GM21529 (cell line): ENCODE data around the gene SARDH.

Experiments used
- ATAC-seq: cut with Tn5 transposase; IDR thresholded peaks from one replicate; pipeline ENCODE4 v1.9.1; 2021; ENCODE audit not compliant: unreplicated experiment

Gene SARDH

DNA sequence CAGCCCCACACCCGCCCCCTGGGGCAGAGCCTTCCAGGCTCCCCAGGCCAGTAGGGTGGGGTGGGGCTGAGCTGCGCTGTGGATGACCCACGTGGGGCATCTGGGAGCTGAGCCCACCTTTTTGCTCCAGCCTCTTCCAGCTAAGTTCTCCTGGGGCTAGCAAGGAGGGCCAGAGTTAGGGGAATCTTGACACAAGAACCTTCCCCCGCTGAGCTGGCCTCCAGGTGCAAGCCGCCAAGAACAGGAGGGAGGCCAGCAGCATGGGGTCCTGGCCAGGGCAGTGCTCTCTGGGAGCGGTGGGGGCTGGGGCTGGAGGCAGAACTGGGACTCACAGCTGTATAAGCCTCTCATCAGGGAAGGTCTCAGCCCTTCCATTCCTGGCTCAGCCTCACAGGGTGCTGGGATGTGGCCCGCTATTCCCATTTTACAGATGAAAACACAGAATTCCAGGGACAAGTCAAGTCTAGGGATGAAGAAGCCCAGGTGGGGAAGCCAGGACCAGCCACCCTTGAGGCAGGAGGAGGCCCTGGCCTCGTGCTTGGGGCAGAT is 21.5 kb downstream of the SARDH start:
- ATAC-seq, result no peak

DNA sequence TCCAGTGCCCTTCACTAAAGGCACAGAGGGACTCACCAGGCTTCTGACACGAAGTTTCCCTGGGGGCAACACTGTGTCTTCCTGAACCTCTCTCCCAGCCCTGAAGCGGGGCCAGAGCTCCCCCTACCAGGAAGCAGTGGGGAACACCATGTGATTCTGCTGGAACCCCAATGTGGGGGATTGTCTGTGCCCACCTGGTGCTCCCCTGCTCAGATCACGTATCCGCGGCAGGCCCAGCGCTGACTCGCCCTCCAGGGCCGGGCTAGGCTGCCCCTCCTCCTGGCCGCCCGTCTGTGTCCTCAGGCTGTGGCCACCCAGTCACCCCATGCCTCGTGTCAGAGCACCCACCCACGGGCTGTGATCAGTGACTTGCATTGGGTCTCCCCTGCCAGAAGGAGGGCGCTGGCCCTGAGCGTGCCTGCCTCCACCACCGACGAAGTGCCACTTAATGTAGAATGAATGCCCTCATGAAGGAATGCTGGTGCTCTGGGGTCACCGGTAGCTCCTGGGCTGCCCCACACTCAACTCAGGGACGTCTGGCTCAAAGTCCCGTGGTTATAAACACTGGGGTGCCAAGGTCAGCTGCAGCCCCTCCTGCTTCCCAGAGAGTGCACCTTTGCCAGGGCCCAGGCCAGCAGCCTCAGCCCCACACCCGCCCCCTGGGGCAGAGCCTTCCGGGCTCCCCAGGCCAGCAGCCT is 22.1 kb downstream of the SARDH start:
- ATAC-seq, result no peak

DNA sequence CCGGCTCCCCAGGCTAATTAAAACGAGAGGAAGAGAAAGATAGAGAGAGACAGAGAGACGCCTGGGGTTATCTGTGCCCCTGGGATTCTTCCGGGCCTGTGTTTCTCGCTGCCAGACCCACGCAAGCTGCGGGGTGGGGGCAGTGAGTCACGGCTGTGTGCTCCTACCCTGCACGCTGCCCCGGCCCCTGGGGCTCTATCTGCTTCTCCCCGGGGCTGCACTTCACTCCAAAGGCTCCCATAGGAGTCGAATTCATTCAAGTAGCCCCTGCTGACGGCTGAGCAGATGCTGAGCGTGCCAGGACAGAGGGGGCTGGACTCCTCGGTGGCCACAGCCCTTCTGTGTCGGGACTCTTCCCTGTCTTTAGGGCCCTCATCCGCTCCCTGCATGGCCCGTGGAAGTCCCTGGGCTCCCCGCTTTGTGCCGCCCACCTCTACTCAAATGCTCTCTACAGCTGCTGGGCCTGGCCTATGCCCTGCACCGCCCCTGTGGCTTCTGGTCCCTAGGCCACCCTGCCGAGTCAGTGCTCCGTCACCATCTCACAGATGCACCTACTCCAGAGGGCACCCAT is 22.8 kb downstream of the SARDH start:
- ATAC-seq, result no peak

DNA sequence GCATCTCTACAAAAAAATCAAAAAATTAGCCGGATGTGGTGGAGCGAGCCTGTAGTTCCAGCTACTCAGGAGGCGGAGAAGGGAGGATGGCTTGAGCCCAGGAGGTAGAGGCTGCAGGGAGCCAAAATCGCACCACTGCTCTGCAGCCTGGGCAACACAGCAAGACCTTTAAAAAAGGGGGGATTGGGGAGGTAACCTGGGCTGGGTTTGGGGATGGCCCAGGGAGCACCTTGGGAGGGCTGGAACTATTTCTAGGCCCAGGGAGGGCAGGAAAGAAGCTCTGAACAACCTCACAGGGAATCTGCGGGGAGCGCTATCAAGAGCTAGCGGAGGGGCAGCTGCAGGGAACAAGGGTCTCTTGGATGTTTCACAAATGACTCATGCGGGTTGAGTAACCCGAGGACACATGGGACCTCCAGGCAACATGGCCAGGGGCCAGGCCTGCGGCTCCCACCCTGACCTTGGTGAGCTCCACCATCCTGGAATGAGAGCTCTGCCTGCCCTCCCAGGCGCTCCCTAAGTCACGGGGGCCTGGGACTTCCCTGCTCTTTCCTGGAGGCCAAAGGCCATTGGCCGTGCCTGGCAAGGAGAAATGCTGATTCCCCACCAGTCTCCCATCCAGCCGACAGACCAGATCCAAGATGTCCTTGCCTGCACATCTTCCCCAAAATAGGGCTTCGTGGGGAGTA is 23.4 kb downstream of the SARDH start:
- no peak for ATAC-seq

DNA sequence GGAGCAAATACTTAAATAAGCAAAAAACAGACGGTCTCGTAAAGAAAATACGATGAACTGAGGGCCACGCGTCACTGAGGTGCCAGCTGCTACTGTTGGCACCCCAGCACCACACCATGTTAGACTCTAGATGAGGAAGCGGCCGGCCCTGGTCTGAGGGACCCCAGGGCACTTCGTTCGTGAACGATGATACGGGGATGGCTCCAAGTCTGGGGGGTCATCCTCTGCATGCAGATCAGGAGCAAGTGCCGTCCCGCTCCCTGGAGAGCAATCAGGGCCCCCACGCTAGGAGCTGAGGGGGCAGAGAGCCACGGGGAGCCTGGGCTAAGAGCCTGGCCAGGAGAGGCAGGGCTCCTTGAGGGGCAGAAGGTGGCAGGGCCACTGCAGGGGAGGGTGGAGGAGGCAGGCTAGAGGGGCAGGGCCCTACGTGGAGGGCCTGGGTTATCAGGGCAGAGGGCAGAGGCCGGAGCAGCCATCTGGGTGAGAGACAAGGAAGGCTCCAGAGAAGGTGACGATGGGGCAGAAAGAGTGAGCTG is 24.1 kb downstream of the SARDH start:
- no peak for ATAC-seq

DNA sequence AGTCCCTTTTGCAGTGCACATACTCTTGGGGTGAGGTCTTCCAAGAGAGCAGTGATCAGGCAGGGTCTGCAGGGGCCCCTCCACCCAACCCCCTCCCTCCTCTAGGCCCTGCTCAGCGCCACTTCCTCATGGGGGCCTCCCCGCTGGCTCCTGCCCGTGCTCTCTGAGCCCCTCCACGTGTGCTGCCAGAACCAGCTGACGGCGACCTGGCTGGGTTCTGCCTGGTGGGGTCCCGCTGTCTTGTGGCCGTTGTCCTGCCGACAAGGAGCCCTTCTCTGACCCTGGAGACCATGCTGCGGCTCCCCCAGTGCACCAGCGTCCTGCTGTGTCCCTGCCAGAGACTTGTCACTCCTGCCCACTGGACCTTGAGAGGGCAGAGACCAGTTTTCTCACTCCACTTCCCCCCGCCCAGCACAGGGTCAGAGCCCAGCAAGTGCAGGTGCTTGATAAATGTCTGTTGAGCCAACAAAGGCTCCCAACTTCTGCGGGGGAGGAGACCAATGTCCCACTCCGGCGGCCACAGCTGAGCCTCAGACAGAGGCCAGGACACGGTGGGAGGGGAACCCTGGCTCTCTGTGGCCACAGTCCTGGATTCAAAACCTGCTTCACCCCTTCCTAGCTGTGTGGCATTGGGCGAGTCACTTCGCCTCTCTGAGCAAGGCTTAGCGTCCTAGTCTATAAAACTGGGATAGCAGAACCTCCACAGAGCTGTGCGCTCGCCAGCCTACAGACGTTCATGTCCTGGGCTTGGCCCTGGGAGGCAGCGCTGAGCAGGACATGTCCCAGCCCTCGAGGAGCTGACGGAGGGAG is 24.8 kb downstream of the SARDH start:
- ATAC-seq, result no peak

DNA sequence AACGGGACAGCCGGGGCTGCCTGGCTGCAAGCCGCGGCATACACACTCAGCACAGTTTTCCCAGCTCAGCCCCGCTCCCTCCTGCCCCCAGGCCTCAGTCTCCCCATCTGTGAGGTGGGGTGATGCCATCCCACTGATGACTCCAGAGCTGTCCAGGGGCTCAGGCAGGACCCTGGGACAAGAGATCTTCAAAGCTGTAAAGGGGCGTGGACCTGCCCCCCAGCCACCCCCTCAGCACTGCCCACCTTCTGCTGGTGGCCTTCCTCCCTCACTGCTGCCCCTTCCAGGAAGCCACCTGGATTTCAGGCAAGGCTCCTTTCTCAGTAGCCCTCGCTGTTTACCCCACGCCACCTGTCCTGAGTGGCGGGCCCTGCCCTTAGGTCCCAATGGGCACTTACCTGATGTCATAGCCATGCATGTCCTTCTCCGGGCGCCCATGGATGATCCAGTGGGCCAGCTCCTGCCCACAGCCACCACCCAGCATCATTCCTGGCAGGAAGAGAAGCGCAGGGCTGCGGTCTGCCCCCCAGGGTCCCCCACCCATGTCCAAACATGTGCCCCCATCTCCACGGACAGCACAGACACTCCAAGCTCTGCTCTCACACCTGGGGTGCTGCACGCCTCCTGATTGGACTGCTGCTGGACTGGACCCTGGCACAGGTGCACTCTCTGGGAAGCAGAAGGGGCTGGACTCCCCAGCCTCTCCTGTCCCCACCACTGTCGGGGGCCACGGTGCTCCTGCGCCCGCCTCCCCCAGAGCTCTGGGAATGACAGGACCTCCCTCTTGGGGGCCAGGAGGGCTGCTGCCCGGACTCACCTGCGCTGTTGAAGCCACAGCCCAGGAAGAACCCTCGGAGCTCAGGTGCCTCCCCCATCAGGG is 25.7 kb downstream of the SARDH start:
- no peak for ATAC-seq

DNA sequence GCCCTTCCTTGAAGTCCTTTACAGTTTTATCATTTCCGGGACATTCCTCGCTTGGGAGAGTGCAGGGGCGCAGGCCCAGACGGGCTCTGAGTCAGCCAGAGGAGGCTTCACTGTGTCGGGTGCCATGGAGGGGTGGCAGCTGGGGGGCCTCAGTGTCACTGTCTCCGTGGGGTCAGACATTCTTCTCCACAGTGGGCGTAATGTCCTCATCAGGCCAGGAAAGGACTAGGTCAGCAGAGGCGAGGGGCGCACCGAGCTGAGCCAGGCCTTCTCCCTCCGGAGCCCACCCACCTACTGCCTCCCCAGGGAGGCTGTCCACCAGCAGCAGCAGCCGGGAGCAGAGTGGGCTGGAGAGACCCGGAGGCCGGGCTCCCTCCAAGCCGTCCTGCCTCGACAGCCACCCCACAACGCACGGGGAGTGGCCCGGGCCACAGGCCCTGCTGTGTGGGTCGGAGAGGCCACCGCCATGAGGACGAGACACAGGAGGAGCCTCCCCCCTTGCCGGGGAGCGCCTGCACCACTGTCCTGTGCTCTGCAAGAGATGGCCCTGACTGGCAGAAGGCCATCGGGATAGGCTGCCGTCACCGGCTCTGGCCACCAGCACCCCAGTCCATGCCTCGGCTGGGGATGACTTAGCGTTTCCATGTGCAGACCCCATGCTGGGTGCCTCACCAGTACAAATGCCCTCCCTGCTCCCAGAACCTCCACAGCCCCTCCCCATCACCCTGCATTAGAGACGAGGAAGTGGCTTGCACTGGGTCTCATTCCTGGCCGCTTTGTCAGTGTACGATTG is 26.5 kb downstream of the SARDH start:
- no peak for ATAC-seq

DNA sequence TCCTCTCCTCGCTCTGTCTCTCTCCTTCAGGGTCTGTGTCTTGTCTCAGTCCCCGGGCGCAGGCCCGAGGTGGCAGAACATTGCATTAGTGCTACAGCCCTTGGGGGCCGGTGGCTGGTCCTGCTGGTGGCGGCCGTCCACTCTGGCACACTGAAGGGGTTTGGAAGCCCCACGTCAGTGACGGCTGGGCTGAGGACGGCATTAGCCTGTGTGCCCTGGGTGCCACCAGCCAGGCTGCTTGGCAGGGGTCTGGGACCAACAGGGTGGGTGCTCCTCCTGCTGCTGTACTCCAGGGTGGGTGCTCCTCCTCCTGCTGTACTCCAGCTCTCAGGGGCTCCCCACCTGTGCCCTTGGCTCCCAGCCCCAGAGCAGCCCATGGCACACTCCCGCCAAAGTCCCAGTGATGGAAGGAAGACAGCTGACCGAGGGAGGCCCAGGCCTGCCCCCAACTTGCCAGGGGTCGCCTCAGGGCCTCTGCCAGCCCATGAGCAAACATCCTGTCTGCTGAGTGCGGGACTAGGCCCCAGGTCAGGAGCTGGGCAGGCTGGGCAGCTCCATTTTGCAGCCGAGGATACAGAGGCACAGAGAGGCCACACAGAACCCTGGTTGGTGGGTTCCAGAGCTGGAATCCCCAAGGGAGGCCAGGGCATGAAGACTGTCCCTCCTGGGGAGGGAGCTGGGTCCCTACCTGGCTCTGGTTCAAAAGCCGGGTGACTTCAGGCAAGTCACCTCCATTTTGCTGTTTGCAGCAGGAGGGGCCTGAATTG is 27.3 kb downstream of the SARDH start:
- ATAC-seq, result no peak

DNA sequence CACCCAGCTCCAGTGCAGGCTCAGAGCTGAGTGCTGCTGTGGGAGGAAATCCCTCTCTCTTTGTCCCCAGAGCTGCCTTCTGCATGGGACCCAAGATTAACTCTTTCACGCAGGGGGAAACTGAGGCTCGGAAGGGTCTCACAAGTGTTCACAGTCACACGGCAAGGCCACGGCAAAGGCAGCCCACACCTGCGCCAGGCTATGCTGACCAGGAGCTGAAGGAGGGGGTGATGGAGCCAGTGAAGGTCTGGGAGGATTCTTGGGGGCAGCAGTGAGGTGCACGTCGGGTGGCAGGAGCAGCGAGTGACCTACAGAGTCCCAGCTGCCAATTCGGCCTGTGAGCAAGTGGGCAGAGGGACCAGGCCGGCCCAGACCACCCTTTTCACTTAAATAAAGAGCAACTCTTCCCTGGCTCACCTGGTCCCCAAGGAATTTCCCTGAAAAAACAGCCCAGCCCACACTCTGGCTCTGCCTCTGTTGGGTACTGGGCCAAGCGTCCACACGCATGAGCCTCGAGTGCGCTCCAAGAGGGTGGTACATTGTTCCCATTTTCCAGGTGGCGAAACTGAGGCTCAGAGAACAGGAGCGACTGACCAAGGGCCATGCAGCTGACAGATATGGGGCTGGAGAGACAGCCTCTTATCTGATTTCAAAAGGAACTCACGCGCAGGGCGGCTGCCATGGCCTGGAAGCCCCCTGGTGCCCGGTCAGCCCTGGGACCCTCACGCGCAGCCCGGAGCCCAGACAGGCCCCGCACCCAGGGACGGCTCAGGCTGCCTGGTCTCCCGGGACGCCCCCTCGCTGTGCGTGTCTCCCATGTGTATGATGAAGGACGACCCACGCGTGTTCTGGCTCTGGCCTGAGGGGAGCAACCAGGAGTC is 28.2 kb downstream of the SARDH start:
- no peak for ATAC-seq

DNA sequence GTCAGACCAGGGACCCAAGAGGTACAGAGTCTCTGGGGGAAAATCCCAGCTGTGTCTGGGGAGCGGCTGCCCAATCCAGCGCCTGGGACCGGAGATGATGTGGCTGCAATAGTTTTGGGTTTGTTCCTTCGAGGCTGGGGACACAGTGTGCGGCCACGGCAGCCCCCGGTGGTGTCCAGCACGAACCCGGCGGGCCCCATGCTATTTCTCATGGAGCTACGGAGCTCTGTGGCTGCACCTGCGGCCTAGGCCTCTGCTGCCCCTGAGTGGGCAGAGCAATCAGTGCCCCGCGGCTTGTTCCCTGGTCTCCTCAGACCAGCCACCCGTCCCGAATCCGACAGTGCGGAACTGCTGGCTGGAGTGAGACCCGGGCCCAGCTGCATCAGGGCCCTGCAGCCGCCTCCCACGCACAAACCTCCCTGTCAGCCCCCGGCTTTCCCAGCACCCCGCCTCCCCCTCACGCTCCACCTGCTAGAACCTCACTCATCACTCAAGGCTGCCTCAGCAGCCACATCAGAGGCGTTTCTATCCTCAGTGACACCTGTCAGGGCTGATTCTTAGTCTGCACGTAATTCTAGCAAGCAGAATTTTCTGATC is 29.0 kb downstream of the SARDH start:
- no peak for ATAC-seq

DNA sequence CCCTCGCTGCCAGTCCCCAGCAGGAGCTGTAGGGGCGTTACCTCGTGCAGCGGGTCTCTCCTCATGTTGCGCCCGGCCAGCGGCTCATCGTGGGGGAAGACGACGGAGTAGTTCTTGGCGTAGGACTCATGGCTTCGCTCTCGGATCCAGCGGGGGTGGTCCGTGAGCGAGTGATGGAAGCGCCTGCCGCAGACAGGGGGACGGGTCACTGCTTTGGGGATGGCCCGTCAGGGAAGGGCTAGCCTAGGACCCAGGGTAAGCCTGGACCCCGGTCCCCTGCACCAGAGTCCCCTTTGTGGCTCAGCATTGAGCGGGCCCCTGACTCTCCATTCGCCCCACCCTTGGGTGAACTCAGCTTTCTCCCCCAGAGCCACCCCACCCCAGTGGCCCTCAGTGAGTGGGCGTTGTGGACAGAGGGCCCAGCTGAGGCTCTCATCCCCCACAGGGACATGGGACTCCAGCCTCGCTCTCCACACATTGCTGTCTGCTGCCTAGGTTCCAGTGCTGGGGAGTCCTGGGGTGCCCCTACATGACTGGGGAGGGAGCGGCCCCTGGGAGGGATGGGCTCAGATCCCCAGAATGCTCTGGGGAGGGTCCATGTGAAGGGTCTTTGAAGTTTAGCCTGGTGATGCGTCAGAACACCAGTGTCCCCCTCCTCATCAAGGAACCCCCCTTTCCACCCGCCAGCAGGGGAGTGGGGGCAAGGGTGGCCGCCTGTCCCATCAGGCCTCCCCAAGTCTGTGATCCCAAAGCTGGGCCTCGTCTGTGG is 29.7 kb downstream of the SARDH start:
- no peak for ATAC-seq

DNA sequence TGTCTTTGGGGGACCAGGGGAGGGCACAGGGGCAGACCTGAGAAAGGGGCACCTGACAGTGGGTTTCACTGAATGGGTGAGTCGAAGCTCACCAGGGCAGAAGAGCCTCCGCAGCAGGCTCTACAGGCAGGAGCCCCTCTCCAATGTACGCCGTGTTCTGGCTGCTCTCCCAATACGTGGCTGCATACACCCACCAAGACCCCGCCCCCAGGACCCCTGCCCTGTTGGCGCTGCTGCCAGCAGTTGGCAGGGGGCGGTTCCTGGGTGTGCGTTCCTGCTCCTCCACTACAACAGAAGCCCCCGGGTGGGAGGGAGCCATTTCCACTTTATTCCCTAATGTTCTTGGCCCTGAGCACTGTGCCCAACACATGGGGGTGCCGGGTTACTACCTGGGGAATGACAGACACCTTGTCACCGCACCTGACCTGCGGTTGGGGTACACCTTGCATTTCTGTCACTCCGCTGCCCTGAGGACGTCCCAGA is 30.3 kb downstream of the SARDH start:
- no peak for ATAC-seq

DNA sequence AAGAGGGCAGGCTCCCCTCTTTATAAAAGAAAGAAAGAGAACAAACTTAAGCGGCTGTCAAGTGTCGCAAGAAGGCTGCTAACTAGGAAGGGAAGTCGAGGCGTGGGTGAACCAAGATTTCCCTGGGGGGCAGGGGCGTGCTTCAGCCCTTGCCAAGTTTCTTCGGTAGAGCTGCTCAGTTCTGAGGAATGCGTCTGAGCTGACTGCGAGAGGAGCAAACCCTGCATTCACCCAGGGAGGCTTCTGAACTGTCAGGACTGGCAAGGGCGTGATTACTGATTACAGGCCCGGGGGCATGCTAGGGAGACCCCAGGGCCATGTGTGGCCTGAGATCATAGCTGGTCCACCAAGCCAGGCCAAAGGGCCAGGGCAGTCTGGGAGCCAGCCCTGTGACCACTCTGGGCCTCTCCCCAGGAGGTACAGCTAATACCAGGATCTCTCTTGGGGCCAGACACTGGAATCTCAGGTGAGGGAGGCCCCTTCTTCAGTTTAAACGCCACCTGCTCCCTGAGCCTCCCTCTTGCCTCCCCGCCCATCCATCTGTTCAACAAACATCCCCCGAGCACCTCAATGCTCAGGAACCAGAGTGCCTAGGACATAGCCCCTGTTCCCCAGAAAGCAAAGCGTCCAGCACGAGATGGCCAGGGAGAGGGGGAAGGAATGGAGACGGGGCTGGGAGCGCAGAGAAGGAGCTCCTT is 30.9 kb downstream of the SARDH start:
- ATAC-seq, result no peak

DNA sequence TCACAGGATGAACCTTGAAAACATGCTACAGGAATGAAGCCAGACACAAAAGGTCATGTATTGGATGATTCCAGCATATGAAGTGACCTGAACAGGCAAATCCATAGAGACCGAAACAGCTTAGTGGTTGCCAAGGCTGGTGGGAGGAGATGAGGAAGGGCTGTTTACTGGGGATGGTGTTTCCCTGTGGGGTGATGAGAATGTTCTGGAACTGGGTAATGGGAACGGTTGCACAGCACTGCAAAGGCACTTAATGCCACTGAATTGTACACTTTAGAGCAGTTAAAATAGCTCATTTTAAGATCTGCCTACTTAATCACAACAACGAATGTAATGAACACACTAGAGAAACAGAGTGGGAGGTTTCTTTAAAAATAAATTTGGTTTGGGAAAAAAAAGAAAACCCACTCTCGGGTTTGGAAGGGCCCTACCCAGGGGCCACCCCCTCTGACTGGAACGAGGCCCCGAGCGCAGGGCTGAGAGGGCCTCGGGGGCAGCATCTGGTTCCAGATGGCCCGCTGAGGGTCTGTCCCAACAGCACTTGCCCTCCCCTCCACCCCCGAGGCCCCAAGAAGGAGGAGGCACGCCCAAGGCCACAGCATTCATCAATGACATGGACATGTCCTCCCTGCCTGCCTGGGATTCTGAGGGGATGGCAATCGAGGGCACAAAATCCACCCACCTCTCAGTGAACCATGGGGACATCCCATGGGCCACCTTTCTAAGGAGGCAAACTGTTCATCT is 31.7 kb downstream of the SARDH start:
- no peak for ATAC-seq
